NB4 (cell line): ENCODE measurements around the gene AMZ2.

Experiments
- CTCF ChIP-seq: IDR thresholded peaks from one replicate; pipeline ENCODE4 v1.5.1; 2012; ENCODE audit warnings: low read depth, low read length
- MYC ChIP-seq: IDR thresholded peaks from 2 replicates; pipeline ENCODE4 v1.6.1; 2011; ENCODE audit warnings: low read depth, low read length
- POLR2A ChIP-seq: IDR thresholded peaks from 2 replicates; pipeline ENCODE4 v1.6.1; 2011; ENCODE audit warnings: mild to moderate bottlenecking; ENCODE audit not compliant: insufficient read length; ENCODE audit errors: extremely low read depth
- TF ChIP-seq, protein P1 (sequence below): IDR thresholded peaks from 2 replicates; pipeline ENCODE4 v1.6.1; 2011; ENCODE audit warnings: low read depth, low read length

DNA sequence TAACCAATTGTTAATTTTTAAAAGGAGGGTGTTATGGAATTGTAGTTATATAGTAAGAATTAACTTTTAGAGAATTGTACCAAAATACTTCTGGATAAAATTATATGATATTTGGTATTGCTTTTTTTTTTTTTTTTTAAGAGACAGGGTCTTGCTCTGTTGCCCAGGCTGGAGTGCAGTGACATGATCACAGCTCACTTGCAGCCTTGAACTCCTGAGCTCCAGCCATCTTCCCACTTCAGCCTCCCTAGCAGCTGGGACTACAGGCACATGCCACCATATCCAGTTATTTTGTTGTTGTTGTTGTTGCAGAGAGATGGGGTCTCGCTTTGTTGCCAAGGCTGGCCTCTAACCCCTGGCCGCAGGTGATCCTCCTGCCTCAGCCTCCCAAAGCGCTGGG lies 52.0 kb downstream of the AMZ2 start:
- TF ChIP-seq POLR2A (no peak), CTCF (no peak), MYC (no peak)
- TF ChIP-seq, protein P1, sequence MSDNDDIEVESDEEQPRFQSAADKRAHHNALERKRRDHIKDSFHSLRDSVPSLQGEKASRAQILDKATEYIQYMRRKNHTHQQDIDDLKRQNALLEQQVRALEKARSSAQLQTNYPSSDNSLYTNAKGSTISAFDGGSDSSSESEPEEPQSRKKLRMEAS: no peak
